Hepatocyte (in vitro differentiated cells): ENCODE data around the gene TRPC3.

Source experiments
- EZH2 ChIP-seq: fragments of 200-600 bp; sonication (generic); IDR thresholded peaks from 2 replicates; pipeline ENCODE4 v1.6.1; 2016; ENCODE audit warnings: antibody characterized with exemption, mild to moderate bottlenecking, borderline replicate concordance
- TF ChIP-seq, protein P1 (sequence below): fragments of 200-600 bp; sonication (generic); IDR thresholded peaks from 2 replicates; pipeline ENCODE4 v1.5.1; 2016; ENCODE audit warnings: antibody characterized with exemption, mild to moderate bottlenecking; ENCODE audit not compliant: poor library complexity

DNA sequence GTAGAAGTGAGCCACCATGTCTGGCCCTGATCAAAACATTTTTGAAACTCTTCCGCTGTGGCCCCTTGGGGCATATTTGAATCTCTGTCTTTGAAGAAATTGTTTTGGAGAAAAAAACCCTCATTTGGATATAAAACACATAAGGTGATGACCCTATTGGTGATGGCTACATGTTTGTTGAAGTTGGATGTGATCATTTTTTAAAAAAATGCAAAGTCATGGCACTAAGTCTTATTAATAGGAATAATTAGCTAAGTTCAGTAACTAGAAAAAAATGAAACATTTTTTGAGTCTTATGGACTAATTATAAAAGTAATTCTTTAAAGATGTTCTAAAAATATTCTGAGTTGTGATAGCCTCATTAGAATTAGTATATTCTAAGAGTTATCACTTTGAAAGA, 63.7 kb downstream of the TRPC3 start:
- no peak for TF ChIP-seq EZH2
- TF ChIP-seq, protein P1, sequence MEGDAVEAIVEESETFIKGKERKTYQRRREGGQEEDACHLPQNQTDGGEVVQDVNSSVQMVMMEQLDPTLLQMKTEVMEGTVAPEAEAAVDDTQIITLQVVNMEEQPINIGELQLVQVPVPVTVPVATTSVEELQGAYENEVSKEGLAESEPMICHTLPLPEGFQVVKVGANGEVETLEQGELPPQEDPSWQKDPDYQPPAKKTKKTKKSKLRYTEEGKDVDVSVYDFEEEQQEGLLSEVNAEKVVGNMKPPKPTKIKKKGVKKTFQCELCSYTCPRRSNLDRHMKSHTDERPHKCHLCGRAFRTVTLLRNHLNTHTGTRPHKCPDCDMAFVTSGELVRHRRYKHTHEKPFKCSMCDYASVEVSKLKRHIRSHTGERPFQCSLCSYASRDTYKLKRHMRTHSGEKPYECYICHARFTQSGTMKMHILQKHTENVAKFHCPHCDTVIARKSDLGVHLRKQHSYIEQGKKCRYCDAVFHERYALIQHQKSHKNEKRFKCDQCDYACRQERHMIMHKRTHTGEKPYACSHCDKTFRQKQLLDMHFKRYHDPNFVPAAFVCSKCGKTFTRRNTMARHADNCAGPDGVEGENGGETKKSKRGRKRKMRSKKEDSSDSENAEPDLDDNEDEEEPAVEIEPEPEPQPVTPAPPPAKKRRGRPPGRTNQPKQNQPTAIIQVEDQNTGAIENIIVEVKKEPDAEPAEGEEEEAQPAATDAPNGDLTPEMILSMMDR, result no peak
